HEK293 (cell line): ENCODE results near the gene DCTN3.

ENCODE experiments used
- CTCF ChIA-PET: fragments of 350-600 bp; formaldehyde crosslinking; extraction: SDS; loops from one replicate; lab custom pipeline; 2021; ENCODE audit warnings: antibody characterized with exemption; lab: Yijun Ruan, JAX
- POLR2A ChIA-PET: fragments of 300-600 bp; formaldehyde crosslinking; extraction: SDS; loops from one replicate; lab custom pipeline; 2020; ENCODE audit warnings: antibody characterized with exemption, inconsistent platforms; lab: Yijun Ruan, JAX
- H3K27ac ChIP-seq: fragments of 200-500 bp; sonication (Bioruptor generic); 2 replicates; pipeline ENCODE4 v1.5.1; 2014; ENCODE audit warnings: low read depth, low read length, control low read depth, inconsistent platforms; ENCODE audit errors: extremely low read depth
- H3K36me3 ChIP-seq, 2 experiments: fragments of 200-500 bp in 1 of 2; sonication (Bioruptor generic) in 1 of 2; 1 replicate in 1 of 2; 2 replicates in 1 of 2; pipeline ENCODE4 v1.5.1; 2014 to 2017; ENCODE audit warnings: inconsistent platforms in 2 of 2, low read length in 2 of 2; ENCODE audit not compliant: control insufficient read depth in 2 of 2, insufficient read depth in 1 of 2
- H3K4me1 ChIP-seq: fragments of 200-500 bp; sonication (Bioruptor generic); 2 replicates; pipeline ENCODE4 v1.5.1; 2014; ENCODE audit warnings: mild to moderate bottlenecking, low read length, inconsistent platforms; ENCODE audit not compliant: control insufficient read depth, insufficient read depth
- H3K4me3 ChIP-seq: 2 replicates; pipeline ENCODE4 v1.5.1; 2011; ENCODE audit warnings: low read depth, mild to moderate bottlenecking, control low read depth, low read length, moderate library complexity
- H3K9me3 ChIP-seq: fragments of 200-500 bp; sonication (Bioruptor generic); 2 replicates; pipeline ENCODE4 v1.5.1; 2014; ENCODE audit warnings: low read depth, low read length, inconsistent platforms; ENCODE audit not compliant: control insufficient read depth, insufficient read depth
- AEBP2 ChIP-seq: fragments of 450-650 bp; formaldehyde crosslinking; IDR thresholded peaks from 2 replicates; pipeline ENCODE4 v1.5.1; 2016; ENCODE audit warnings: missing biosample characterization, missing genetic modification characterization, borderline replicate concordance
- IKZF3 ChIP-seq: fragments of 450-650 bp; IDR thresholded peaks from 2 replicates; pipeline ENCODE4 v1.5.0; 2018; ENCODE audit warnings: missing biosample characterization, mild to moderate bottlenecking, missing genetic modification characterization, moderate library complexity
- KLF1 ChIP-seq: fragments of 450-650 bp; formaldehyde crosslinking; IDR thresholded peaks from 2 replicates; pipeline ENCODE4 v1.5.1; 2016; ENCODE audit warnings: missing biosample characterization, missing genetic modification characterization
- TCF7L2 ChIP-seq: IDR thresholded peaks from 2 replicates; pipeline ENCODE4 v1.6.1; 2011; ENCODE audit warnings: low read depth, mild to moderate bottlenecking, inconsistent platforms, low read length, moderate library complexity, borderline replicate concordance
- ZIC2 ChIP-seq: fragments of 450-650 bp; formaldehyde crosslinking; IDR thresholded peaks from 2 replicates; pipeline ENCODE4 v1.5.1; 2016; ENCODE audit warnings: missing biosample characterization, missing genetic modification characterization
- ZNF132 ChIP-seq: fragments of 450-650 bp; formaldehyde crosslinking; IDR thresholded peaks from 2 replicates; pipeline ENCODE4 v1.5.1; 2017; ENCODE audit warnings: missing biosample characterization, missing genetic modification characterization, borderline replicate concordance
- ZNF148 ChIP-seq: fragments of 450-650 bp; formaldehyde crosslinking; IDR thresholded peaks from 2 replicates; pipeline ENCODE4 v1.5.0; 2017; ENCODE audit warnings: missing biosample characterization, missing genetic modification characterization, borderline replicate concordance
- ZNF184 ChIP-seq: fragments of 450-650 bp; IDR thresholded peaks from 2 replicates; pipeline ENCODE4 v1.5.1; 2018; ENCODE audit warnings: missing biosample characterization, mild to moderate bottlenecking, missing genetic modification characterization
- ZNF221 ChIP-seq: fragments of 450-650 bp; formaldehyde crosslinking; IDR thresholded peaks from 2 replicates; pipeline ENCODE4 v1.5.1; 2017; ENCODE audit warnings: missing biosample characterization, missing genetic modification characterization, borderline replicate concordance
- ZNF555 ChIP-seq: fragments of 450-650 bp; formaldehyde crosslinking; conservative IDR thresholded peaks from 2 replicates; pipeline ENCODE4 v1.5.1; 2017; ENCODE audit warnings: missing biosample characterization, mild to moderate bottlenecking, missing genetic modification characterization, inconsistent platforms
- ZNF747 ChIP-seq: fragments of 450-650 bp; formaldehyde crosslinking; IDR thresholded peaks from 2 replicates; pipeline ENCODE4 v1.5.1; 2016; ENCODE audit warnings: missing biosample characterization, missing genetic modification characterization
- ZNF791 ChIP-seq: fragments of 450-650 bp; formaldehyde crosslinking; IDR thresholded peaks from 2 replicates; pipeline ENCODE4 v1.5.1; 2016; ENCODE audit warnings: missing biosample characterization, missing genetic modification characterization
- ZNF837 ChIP-seq: fragments of 450-650 bp; formaldehyde crosslinking; IDR thresholded peaks from 2 replicates; pipeline ENCODE4 v1.5.1; 2016; ENCODE audit warnings: missing biosample characterization, missing genetic modification characterization
- ZSCAN23 ChIP-seq: fragments of 450-650 bp; formaldehyde crosslinking; IDR thresholded peaks from 2 replicates; pipeline ENCODE4 v1.5.1; 2016; ENCODE audit warnings: missing biosample characterization, missing genetic modification characterization
- TF ChIP-seq, protein P1 (sequence below): fragments of 450-650 bp; formaldehyde crosslinking; IDR thresholded peaks from 2 replicates; pipeline ENCODE4 v1.5.1; 2017; ENCODE audit warnings: missing biosample characterization, missing genetic modification characterization

Gene DCTN3

GRCh38 chr9:34575241-34575640 is 45.1 kb downstream of the DCTN3 start:
- no peak overlapping the region for H3K4me3 ChIP-seq
- no peak for TF ChIP-seq IKZF3
- TF ChIP-seq ZNF747 (tag by site-specific recombination): no peak
- TF ChIP-seq, protein P1, sequence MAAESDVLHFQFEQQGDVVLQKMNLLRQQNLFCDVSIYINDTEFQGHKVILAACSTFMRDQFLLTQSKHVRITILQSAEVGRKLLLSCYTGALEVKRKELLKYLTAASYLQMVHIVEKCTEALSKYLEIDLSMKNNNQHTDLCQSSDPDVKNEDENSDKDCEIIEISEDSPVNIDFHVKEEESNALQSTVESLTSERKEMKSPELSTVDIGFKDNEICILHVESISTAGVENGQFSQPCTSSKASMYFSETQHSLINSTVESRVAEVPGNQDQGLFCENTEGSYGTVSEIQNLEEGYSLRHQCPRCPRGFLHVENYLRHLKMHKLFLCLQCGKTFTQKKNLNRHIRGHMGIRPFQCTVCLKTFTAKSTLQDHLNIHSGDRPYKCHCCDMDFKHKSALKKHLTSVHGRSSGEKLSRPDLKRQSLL: no peak
- TF ChIP-seq KLF1 (tag by site-specific recombination): no peak
- no peak for TF ChIP-seq ZIC2 (tag by site-specific recombination)
- no peaks in the 10 kb centered on the region for H3K9me3 ChIP-seq
- CTCF ChIA-PET: interaction anchor here (0.5 to 1.4 kb wide), 2 partner anchors 27 to 55 kb away, joined by 4 to 5 read pairs; no protein-coding TSS in a partner anchor
- POLR2A ChIA-PET: no interaction called here
- H3K4me1 ChIP-seq: no peaks in the 10 kb centered on the region
- no peak overlapping the region for H3K27ac ChIP-seq
- H3K36me3 ChIP-seq: no peaks in the 10 kb centered on the region

- POLR2A ChIA-PET: no interaction called here
Measured at GRCh38 chr9:34574571-34574970, 45.7 kb downstream of the DCTN3 start.

DNA sequence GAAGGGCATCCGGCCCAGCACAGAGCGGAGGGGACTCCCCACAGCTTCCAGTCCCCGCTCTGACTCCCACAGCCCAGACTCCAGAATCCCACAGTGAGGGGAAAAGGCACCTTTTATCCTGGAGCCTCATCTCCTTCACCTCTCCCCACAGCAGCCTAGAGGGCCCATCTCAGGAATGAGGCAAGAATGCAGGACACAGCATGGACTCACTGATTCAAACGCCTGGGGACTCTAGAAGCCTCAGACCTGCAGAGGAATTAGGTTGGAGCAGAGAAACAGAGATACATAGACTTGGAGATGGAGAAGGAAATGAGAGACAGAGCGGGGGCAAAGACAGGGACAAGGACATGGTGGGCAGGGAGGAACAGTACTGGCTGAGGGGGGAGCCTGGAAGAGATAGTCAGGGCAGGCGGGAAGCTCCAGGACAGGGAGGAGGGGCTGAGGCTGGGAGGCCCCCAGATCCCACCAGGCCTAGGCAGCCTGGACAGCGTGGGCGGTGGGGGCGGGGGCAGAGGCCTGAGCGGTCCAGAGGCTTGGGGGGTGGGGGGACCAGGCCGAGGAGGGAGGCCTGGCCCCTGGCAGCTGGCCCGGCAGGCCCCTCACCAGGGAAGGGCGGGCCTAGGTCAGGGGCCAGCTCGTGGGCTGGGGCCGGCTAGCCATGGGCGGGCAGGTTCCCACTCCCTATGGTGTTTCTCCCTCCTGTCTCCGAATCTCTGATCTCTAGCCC is 46.5 kb downstream of the DCTN3 start:
- CTCF ChIA-PET: interaction anchor here (0.6 kb wide), 1 partner anchor 125 kb away, joined by 3 read pairs; no protein-coding TSS in a partner anchor
- H3K4me3 ChIP-seq: no peak overlapping the region
- no peaks in the 10 kb centered on the region for H3K9me3 ChIP-seq
- TF ChIP-seq ZNF791 (tag by site-specific recombination) (no peak), ZNF148 (tag by site-specific recombination) (no peak), AEBP2 (tag by site-specific recombination) (no peak), ZNF555 (tag by site-specific recombination) (no peak), ZNF837 (tag by site-specific recombination) (no peak), ZNF184 (tag by site-specific recombination) (no peak), ZNF132 (tag by site-specific recombination) (no peak), ZNF221 (no peak), TCF7L2 (no peak)
- no peaks in the 10 kb centered on the region for H3K36me3 ChIP-seq
- H3K4me1 ChIP-seq: no peaks in the 10 kb centered on the region
- no peak overlapping the region for H3K27ac ChIP-seq
- POLR2A ChIA-PET: no interaction called here

More at GRCh38 chr9:34574571-34574970, 45.7 kb downstream of the DCTN3 start:
- CTCF ChIA-PET: interaction anchor here (0.6 kb wide), 1 partner anchor 125 kb away, joined by 3 read pairs; no protein-coding TSS in a partner anchor
- Histone ChIP-seq H3K9me3 (no peaks in the 10 kb centered on the region), H3K4me3 (no peak overlapping the region), H3K36me3 (no peaks in the 10 kb centered on the region)
- TF ChIP-seq ZSCAN23 (tag by site-specific recombination): no peak
- peak; percentile 22; the same call in 1 of the 2 replicates for TF ChIP-seq ZIC2 (tag by site-specific recombination)
- TF ChIP-seq, all 188 proteins: peak for 1
- no peaks in the 10 kb centered on the region for H3K4me1 ChIP-seq
- H3K27ac ChIP-seq: no peak overlapping the region
